NCI-H2107 treated with DMSO at 0.1 percent for 48 hours (cell line): ENCODE data around the gene INTS14.

Experiments used
- DNase-seq: peaks from one replicate; lab custom pipeline; 2025; ENCODE audit not compliant: unreplicated experiment; lab: John Stamatoyannopoulos, UW

Gene INTS14

GRCh38 chr15:65532738-65533051 lies 78.2 kb downstream of the INTS14 start:
- DNase-seq = no peak

GRCh38 chr15:65530318-65531111 lies 80.4 kb downstream of the INTS14 start, which contains the start of gene HACD3:
Gene HACD3 (plus strand): TSS chr15:65530463. CDS start chr15:65530632, 169 bp downstream.
- DNase-seq = peak; percentile 63

- DNase-seq = no peak
Observed at GRCh38 chr15:65529762-65530317, 81.1 kb downstream of the INTS14 start.
